Ishikawa (cell line): ENCODE measurements around the gene AUTS2.

Source experiments
- CEBPB ChIP-seq: IDR thresholded peaks from 2 replicates; pipeline ENCODE4 v1.6.1; 2012
- CREB1 ChIP-seq: IDR thresholded peaks from 2 replicates; pipeline ENCODE4 v1.6.1; 2012; ENCODE audit warnings: low read depth
- EGR1 ChIP-seq: IDR thresholded peaks from 2 replicates; pipeline ENCODE4 v1.6.1; 2012
- EP300 ChIP-seq: IDR thresholded peaks from 2 replicates; pipeline ENCODE4 v1.6.1; 2012; ENCODE audit warnings: borderline replicate concordance
- FOXM1 ChIP-seq: IDR thresholded peaks from 2 replicates; pipeline ENCODE4 v1.6.1; 2012; ENCODE audit warnings: low read depth, borderline replicate concordance
- MAX ChIP-seq: IDR thresholded peaks from 2 replicates; pipeline ENCODE4 v1.6.1; 2012
- NFIC ChIP-seq: IDR thresholded peaks from 2 replicates; pipeline ENCODE4 v1.6.1; 2012
- RAD21 ChIP-seq: IDR thresholded peaks from 2 replicates; pipeline ENCODE4 v1.6.1; 2012; ENCODE audit warnings: low read depth
- REST ChIP-seq: IDR thresholded peaks from 2 replicates; pipeline ENCODE4 v1.6.1; 2012; ENCODE audit warnings: low read depth, mild to moderate bottlenecking
- TAF1 ChIP-seq: IDR thresholded peaks from 2 replicates; pipeline ENCODE4 v1.6.1; 2012; ENCODE audit warnings: low read depth, mild to moderate bottlenecking
- TCF12 ChIP-seq: IDR thresholded peaks from 2 replicates; pipeline ENCODE4 v1.6.1; 2012; ENCODE audit warnings: low read depth
- TEAD4 ChIP-seq: IDR thresholded peaks from 2 replicates; pipeline ENCODE4 v1.6.1; 2012
- USF1 ChIP-seq: IDR thresholded peaks from 2 replicates; pipeline ENCODE4 v1.6.1; 2012
- YY1 ChIP-seq: IDR thresholded peaks from 2 replicates; pipeline ENCODE4 v1.6.1; 2012; ENCODE audit warnings: low read depth
- ZBTB7A ChIP-seq: IDR thresholded peaks from 2 replicates; pipeline ENCODE4 v1.6.1; 2012; ENCODE audit warnings: low read depth

Gene AUTS2

GRCh38 chr7:70570029-70570428 is 971.8 kb downstream of the AUTS2 start:
- TF ChIP-seq CREB1 (no peak), FOXM1 (no peak), TCF12 (no peak), USF1 (no peak), NFIC (no peak), REST (no peak), YY1 (no peak), CEBPB (no peak), RAD21 (no peak), EP300 (no peak), EGR1 (no peak), MAX (no peak)

- TF ChIP-seq FOXM1 = no peak
- no peak for TF ChIP-seq RAD21
- no peak for TF ChIP-seq NFIC
- no peak for TF ChIP-seq YY1
- no peak for TF ChIP-seq REST
- no peak for TF ChIP-seq CEBPB
- TF ChIP-seq TEAD4 = no peak
- TF ChIP-seq CREB1 = no peak
- no peak for TF ChIP-seq EP300
These were observed 972.7 kb downstream of the AUTS2 start for GRCh38 chr7:70570961-70571360.

- no peak for TF ChIP-seq TAF1
- TF ChIP-seq MAX = no peak
- no peak for TF ChIP-seq FOXM1
- no peak for TF ChIP-seq EGR1
- TF ChIP-seq USF1 = no peak
- no peak for TF ChIP-seq YY1
- TF ChIP-seq REST = no peak
- no peak for TF ChIP-seq EP300
- TF ChIP-seq TCF12 = no peak
- TF ChIP-seq ZBTB7A = no peak
- TF ChIP-seq TEAD4 = no peak
- TF ChIP-seq CEBPB = no peak
- TF ChIP-seq CREB1 = no peak
- TF ChIP-seq RAD21 = no peak
These were observed 973.2 kb downstream of the AUTS2 start for GRCh38 chr7:70571403-70571934.

- TF ChIP-seq FOXM1 = no peak
- no peak for TF ChIP-seq TAF1
- TF ChIP-seq TEAD4 = no peak
- TF ChIP-seq EGR1 = no peak
- TF ChIP-seq REST = no peak
- no peak for TF ChIP-seq NFIC
- no peak for TF ChIP-seq CREB1
- TF ChIP-seq CEBPB = no peak
- no peak for TF ChIP-seq TCF12
- no peak for TF ChIP-seq MAX
These were observed 973.7 kb downstream of the AUTS2 start for GRCh38 chr7:70571961-70572360.
